ENCODE data around the gene CIB4.

DNA sequence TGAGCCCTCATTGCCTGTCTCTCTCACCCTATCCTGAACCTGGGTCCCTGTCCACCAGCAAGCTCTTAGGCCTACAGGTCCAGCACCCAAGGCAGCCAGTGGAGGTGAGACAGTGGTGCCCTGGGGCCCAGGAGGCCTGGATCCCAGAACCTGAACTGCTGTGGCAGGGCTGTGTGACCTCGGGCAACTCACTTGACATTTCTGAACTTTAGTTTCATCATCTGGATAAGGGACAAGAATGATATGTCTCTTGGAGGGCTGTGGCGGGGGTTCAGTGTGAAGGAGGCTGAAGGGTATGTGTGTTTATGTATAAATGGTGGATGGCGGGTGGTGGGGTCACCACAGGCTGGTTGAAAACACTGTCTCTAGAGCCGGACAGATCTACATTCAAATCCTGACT lies 10.9 kb downstream of the CIB4 start:
- TF ChIP-seq, protein P1, sequence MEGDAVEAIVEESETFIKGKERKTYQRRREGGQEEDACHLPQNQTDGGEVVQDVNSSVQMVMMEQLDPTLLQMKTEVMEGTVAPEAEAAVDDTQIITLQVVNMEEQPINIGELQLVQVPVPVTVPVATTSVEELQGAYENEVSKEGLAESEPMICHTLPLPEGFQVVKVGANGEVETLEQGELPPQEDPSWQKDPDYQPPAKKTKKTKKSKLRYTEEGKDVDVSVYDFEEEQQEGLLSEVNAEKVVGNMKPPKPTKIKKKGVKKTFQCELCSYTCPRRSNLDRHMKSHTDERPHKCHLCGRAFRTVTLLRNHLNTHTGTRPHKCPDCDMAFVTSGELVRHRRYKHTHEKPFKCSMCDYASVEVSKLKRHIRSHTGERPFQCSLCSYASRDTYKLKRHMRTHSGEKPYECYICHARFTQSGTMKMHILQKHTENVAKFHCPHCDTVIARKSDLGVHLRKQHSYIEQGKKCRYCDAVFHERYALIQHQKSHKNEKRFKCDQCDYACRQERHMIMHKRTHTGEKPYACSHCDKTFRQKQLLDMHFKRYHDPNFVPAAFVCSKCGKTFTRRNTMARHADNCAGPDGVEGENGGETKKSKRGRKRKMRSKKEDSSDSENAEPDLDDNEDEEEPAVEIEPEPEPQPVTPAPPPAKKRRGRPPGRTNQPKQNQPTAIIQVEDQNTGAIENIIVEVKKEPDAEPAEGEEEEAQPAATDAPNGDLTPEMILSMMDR (conservative IDR thresholded peaks at IDR 0.05; ENCODE audit: low read depth, low read length): no peak
- no peak for TF ChIP-seq EZH2 (IDR thresholded peaks at IDR 0.05; ENCODE audit: borderline replicate concordance, low read depth, low read length, poor library complexity, severe bottlenecking)
